Measurements from ENCODE around the gene MED27. TPM values are rescaled to one million over a fixed set of nuclear protein-coding genes. Genes with fewer than 3 reads are reported as not detected.

MED27 gene
- total and polyA plus RNA-seq, 2 of the 4 experiments (the other 2 are of a cell fraction), result 50.2 to 63.4 TPM

DNA sequence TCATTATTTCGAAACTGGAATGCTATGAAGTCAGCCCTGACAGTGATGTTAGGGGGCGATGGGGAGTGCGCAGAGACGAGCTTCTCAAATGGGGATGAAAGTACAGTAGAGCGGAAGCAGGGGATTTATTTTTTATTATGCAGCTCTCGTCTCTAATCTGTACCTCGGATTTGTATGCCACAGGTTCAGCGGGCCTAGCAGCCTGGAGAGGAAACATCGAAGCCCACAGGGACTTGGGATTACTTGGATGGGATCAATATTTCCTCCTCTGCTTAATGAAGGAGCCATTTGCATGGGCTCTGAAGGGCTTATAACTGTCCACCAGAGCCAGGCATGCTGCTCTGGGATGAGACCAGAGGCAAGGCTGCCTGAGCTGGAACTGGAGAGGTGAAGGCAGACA lies 206.3 kb downstream of the MED27 start:
- 100% methylated on average over 2 of the region's 9 CpGs; no CpG with 5 or more reads in 1 of the 2 experiments for WGBS, 2 experiments (ENCODE audit: extremely low coverage in 2 of 2, insufficient read length in 1 of 2)
- H3K9ac ChIP-seq (ENCODE audit: low read depth, low read length), result no peak overlapping the region
- no peak overlapping the region for H2BK5ac ChIP-seq (ENCODE audit: low read depth, low read length, poor library complexity, severe bottlenecking)
- ChIA-PET POLR2A (ENCODE audit: unreplicated experiment) (no interaction called here), CTCF (interaction anchor here (0.6 kb wide), 1 partner anchor 10 kb away, joined by 5 read pairs; no protein-coding TSS in a partner anchor)
- H2BK120ac ChIP-seq (ENCODE audit: low read depth, low read length), result no peak overlapping the region
- ATAC-seq (ENCODE audit: low read depth) (no peak), DNase-seq (no peak)
- no peak overlapping the region for H2AK5ac ChIP-seq (ENCODE audit: low read depth, low read length)
- no peak overlapping the region for H3K4me3 ChIP-seq (ENCODE audit: insufficient read depth, low read depth, low read length)
- H4K91ac ChIP-seq (ENCODE audit: insufficient read depth, low read depth, low read length), result no peak overlapping the region
- no peak overlapping the region for H2BK15ac ChIP-seq (ENCODE audit: low read depth, low read length)
- H2AK9ac ChIP-seq (replicated peaks; ENCODE audit: low read depth, low read length, poor library complexity), result no peak overlapping the region
- intact Hi-C loops (cut with micrococcal nuclease), result no loop called here
- no peak overlapping the region for H3K18ac ChIP-seq (ENCODE audit: low read depth, low read length)
- H3K27ac ChIP-seq (ENCODE audit: insufficient read depth, low read length), result no peak overlapping the region
- no peak overlapping the region for H3K4ac ChIP-seq (ENCODE audit: low read depth, low read length)
- in situ Hi-C loops (cut with MboI; ENCODE audit: low sequenced_read_pairs), result no loop called here
- H4K8ac ChIP-seq (ENCODE audit: low read depth in 2 of 2, low read length in 2 of 2), result no peak overlapping the region
- no peak overlapping the region for H3K14ac ChIP-seq (replicated peaks; ENCODE audit: low read depth, low read length)
- H3K9me3 ChIP-seq (ENCODE audit: control insufficient read depth, insufficient read depth, low read length), result no peaks in the 10 kb centered on the region
- peaks cover 13% of the 10 kb centered on the region for H3K9me1 ChIP-seq (ENCODE audit: insufficient read depth, low read length)
- H4K20me1 ChIP-seq (ENCODE audit: insufficient read depth, low read length), result peaks cover 10% of the 10 kb centered on the region; the same call in 1 of the 2 replicates
- no peak overlapping the region for H2BK20ac ChIP-seq (ENCODE audit: low read depth, low read length)
- BruUV-seq (replicated peaks), result no TSS peak
- no peak overlapping the region for H3K56ac ChIP-seq (ENCODE audit: extremely low read depth, insufficient read depth, low read length)
- peaks cover 8% of the 10 kb centered on the region for H3K4me1 ChIP-seq (ENCODE audit: control insufficient read depth, insufficient read depth, low read length)
- no peak overlapping the region for H2AFZ ChIP-seq (replicated peaks; ENCODE audit: low read length, poor library complexity)
- H3K36me3 ChIP-seq (ENCODE audit: control insufficient read depth, insufficient read depth, low read length), result no peaks in the 10 kb centered on the region
- H3K27me3 ChIP-seq (ENCODE audit: control insufficient read depth, insufficient read depth, low read length), result no peaks in the 10 kb centered on the region
- peaks cover 0 to 8% of the 10 kb centered on the region in 2 experiments; a peak in 1 of 4 replicates for H3K79me1 ChIP-seq (ENCODE audit: low read depth in 1 of 2, low read length in 2 of 2)
- no peak overlapping the region for H3K4me2 ChIP-seq (ENCODE audit: low read depth, low read length)
- H4K5ac ChIP-seq (ENCODE audit: low read depth, low read length), result no peak overlapping the region
- TF ChIP-seq MAFK (IDR thresholded peaks at IDR 0.05; ENCODE audit: low read depth, low read length) (no peak), POLR2A (IDR thresholded peaks at IDR 0.05; ENCODE audit: low read depth, low read length) (no peak), CHD1 (IDR thresholded peaks at IDR 0.05; ENCODE audit: low read depth, low read length) (no peak), RCOR1 (IDR thresholded peaks at IDR 0.05; ENCODE audit: insufficient replicate concordance, low read length) (no peak), CEBPB (IDR thresholded peaks at IDR 0.05; ENCODE audit: low read depth, low read length) (no peak), NFE2L2 (IDR thresholded peaks at IDR 0.05; ENCODE audit: low read depth, low read length) (no peak), MAZ (IDR thresholded peaks at IDR 0.05; ENCODE audit: borderline replicate concordance, low read depth, low read length) (no peak), MXI1 (IDR thresholded peaks at IDR 0.05; ENCODE audit: borderline replicate concordance, low read depth, low read length) (no peak), RFX5 (IDR thresholded peaks at IDR 0.05; ENCODE audit: low read depth, low read length) (no peak), BHLHE40 (IDR thresholded peaks at IDR 0.05; ENCODE audit: low read depth, low read length) (no peak), RAD21 (IDR thresholded peaks at IDR 0.05; ENCODE audit: low read length) (no peak), FOS (IDR thresholded peaks at IDR 0.05; ENCODE audit: low read depth, low read length) (no peak), CTCF (conservative IDR thresholded peaks at IDR 0.05; ENCODE audit: low read depth, low read length) (no peak), SMC3 (IDR thresholded peaks at IDR 0.05; ENCODE audit: low read depth, low read length) (no peak)
- TF ChIP-seq, protein P1, sequence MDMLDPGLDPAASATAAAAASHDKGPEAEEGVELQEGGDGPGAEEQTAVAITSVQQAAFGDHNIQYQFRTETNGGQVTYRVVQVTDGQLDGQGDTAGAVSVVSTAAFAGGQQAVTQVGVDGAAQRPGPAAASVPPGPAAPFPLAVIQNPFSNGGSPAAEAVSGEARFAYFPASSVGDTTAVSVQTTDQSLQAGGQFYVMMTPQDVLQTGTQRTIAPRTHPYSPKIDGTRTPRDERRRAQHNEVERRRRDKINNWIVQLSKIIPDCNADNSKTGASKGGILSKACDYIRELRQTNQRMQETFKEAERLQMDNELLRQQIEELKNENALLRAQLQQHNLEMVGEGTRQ (IDR thresholded peaks at IDR 0.05; ENCODE audit: low read depth, low read length), result no peak
- TF ChIP-seq, protein P2, sequence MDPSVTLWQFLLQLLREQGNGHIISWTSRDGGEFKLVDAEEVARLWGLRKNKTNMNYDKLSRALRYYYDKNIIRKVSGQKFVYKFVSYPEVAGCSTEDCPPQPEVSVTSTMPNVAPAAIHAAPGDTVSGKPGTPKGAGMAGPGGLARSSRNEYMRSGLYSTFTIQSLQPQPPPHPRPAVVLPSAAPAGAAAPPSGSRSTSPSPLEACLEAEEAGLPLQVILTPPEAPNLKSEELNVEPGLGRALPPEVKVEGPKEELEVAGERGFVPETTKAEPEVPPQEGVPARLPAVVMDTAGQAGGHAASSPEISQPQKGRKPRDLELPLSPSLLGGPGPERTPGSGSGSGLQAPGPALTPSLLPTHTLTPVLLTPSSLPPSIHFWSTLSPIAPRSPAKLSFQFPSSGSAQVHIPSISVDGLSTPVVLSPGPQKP (IDR thresholded peaks at IDR 0.05; ENCODE audit: borderline replicate concordance, low read depth, low read length), result no peak
- no peak overlapping the region for H3K23ac ChIP-seq (ENCODE audit: low read depth, low read length)
- dilution Hi-C loops (cut with HindIII; ENCODE audit: low sequenced_read_pairs, unreplicated experiment), result no loop called here
